Adrenal gland (tissue), 12 donors: ENCODE results near the gene ABCC2. TPM values are rescaled to one million over a fixed set of nuclear protein-coding genes. Genes with fewer than 3 reads are reported as not detected.
A peak's percentile ranks its signal among the peaks of the same experiment; 100 is the strongest.

Source experiments
- DNase-seq, 7 donors: peaks; one replicate each; pipeline ENCODE4 v3.0.0-alpha.2; 2019 to 2020
- H3K27ac ChIP-seq, 5 donors: fragments of 200-600 bp; sonication (generic) in 4 of 5; 1 replicate in 3 of 5; 2 replicates in 2 of 5; pipeline versions ENCODE4 v1.5.1 to v1.8.0; 2016 to 2020; ENCODE audit warnings: mild to moderate bottlenecking in 1 of 5
- H3K27me3 ChIP-seq: fragments of 200-600 bp; 2 replicates; pipeline ENCODE4 v1.8.0; 2021
- H3K36me3 ChIP-seq, 2 donors: fragments of 200-600 bp; replicated peaks in 1 of 2; 1 replicate in 1 of 2; 2 replicates in 1 of 2; pipeline versions ENCODE4 v1.5.1 to v1.8.0; 2018 to 2022
- H3K4me1 ChIP-seq, 2 donors: fragments of 200-600 bp; replicated peaks in 1 of 2; 1 replicate in 1 of 2; 2 replicates in 1 of 2; pipeline versions ENCODE4 v1.5.1 to v1.8.0; 2018 to 2021
- H3K4me3 ChIP-seq, 4 donors: fragments of 200-600 bp; sonication (generic) in 3 of 4; one replicate each; pipeline ENCODE4 v1.5.1; 2016 to 2018
- H3K9me3 ChIP-seq, 3 donors: fragments of 200-600 bp; sonication (generic) in 1 of 3; replicated peaks in 1 of 3; 1 replicate in 2 of 3; 2 replicates in 1 of 3; pipeline versions ENCODE4 v1.5.1 to v1.8.0; 2016 to 2021
- CTCF ChIP-seq, 6 experiments: fragments of 450-650 bp in 4 of 6; fragments of 200-600 bp in 2 of 6; sonication (generic) in 1 of 6; IDR thresholded peaks; 1 replicate in 5 of 6; 2 replicates in 1 of 6; pipeline versions ENCODE4 v1.5.1 to v1.8.0; 2016 to 2021; ENCODE audit warnings: antibody characterized with exemption in 6 of 6, mild to moderate bottlenecking in 2 of 6, moderate library complexity in 1 of 6
- POLR2A ChIP-seq, 2 donors: fragments of 450-650 bp; IDR thresholded peaks; one replicate each; pipeline ENCODE4 v1.6.1; 2017; ENCODE audit warnings: antibody characterized with exemption in 2 of 2, mild to moderate bottlenecking in 2 of 2, moderate library complexity in 1 of 2
- WGBS, 4 donors: extraction: QIAGEN DNeasy Blood & Tissue Kit in 2 of 4; methylation state at CpG; one replicate each; pipeline versions ENCODE4 v1.1.5 to v1.1.7; 2013 to 2017; 5-methylcytosine and 5-hydroxymethylcytosine counted together
- intact Hi-C, 2 donors: fragments of 100-400 bp; cut with DNase I; formaldehyde crosslinking; loops; one replicate each; pipeline versions ENCODE4 v1.14.1 to v1.15.0; 2022 to 2023
- polyA plus RNA-seq, 3 donors: library from polyadenylated mRNA; stranded (reverse); fragments of 200-250 nt in 2 of 3; fragments of 350-450 nt in 1 of 3; fragmentation: Illumina TruSeq in 1 of 3; extraction: RNeasy Lipid Tissue Mini Kit (QIAGEN cat#74804) in 1 of 3; gene quantifications; one replicate each; pipeline ENCODE4 v1.2.3, GENCODE V29; 2013 to 2014
- total RNA-seq, 9 donors: library from RNA; depleted of rRNA in 4 of 9; stranded (reverse); fragments of >200 nt in 4 of 9; fragments of 120-200 nt in 1 of 9; fragmentation: NEBNext Ultra II Directional in 1 of 9; extraction: Animal tissue kit (Norgen Biotek cat#: 25700) in 1 of 9; gene quantifications; one replicate each; pipeline versions ENCODE4 v1.1.0 to v1.2.4, GENCODE V29; 2013 to 2023
- donor health status: healthy with polysubstance abuse.
- donor health status: Bipolar disorder and iron deficiency.
- donor health status: DM: yes; HTN: yes; CAD: no.
- donor health status: DM: no; HTN: no; CAD: no.
- donor health status: DM: no; HTN: no; CAD: no.
- donor health status: DM: yes; HTN: yes; CAD: no.

The ABCC2 gene
- total and polyA plus RNA-seq, 12 donors = 0.55 to 2.1 (median 0.81) TPM

GRCh38 chr10:99854860-99855259 is 72.4 kb downstream of the ABCC2 start:
- TF ChIP-seq POLR2A (IDR thresholded peaks at IDR 0.05) (no peak), CTCF (IDR thresholded peaks at IDR 0.05) (peak in 4 of 6 experiments; percentile 23 to 40 (median 39))
- DNase-seq = peak in 2 of 7 donors; percentile 16 to 59
- no peak overlapping the region for H3K4me3 ChIP-seq

GRCh38 chr10:99855479-99856071 is 73.1 kb downstream of the ABCC2 start:
- WGBS, 4 donors = 82 to 90% (median 89%) methylated on average over 8 of the region's 8 CpGs
- Histone ChIP-seq H3K4me1 (no peaks in the 10 kb centered on the region), H3K27ac (no peak overlapping the region), H3K36me3 (no peaks in the 10 kb centered on the region), H3K4me3 (no peak overlapping the region), H3K9me3 (no peaks in the 10 kb centered on the region), H3K27me3 (no peaks in the 10 kb centered on the region)
- intact Hi-C loops = no loop called here
- DNase-seq = no peak
- TF ChIP-seq POLR2A (IDR thresholded peaks at IDR 0.05) (no peak), CTCF (IDR thresholded peaks at IDR 0.05) (no peak)

More at GRCh38 chr10:99854860-99855259, 72.4 kb downstream of the ABCC2 start:
- H3K36me3 ChIP-seq = no peaks in the 10 kb centered on the region
- no peaks in the 10 kb centered on the region for H3K9me3 ChIP-seq
- intact Hi-C loops = loop anchor here in 1 of 2 donors (5.0 kb wide), 1 partner anchor 192 kb away; no protein-coding TSS in a partner anchor
- WGBS, 4 donors = 38 to 57% (median 53%) methylated on average over 6 of the region's 6 CpGs
- H3K27ac ChIP-seq = no peak overlapping the region
- H3K4me1 ChIP-seq = no peaks in the 10 kb centered on the region
- H3K27me3 ChIP-seq = no peaks in the 10 kb centered on the region

- intact Hi-C loops = no loop called here
- H3K4me3 ChIP-seq = no peak overlapping the region
- H3K27ac ChIP-seq = no peak overlapping the region
- WGBS, 4 donors = 76 to 91% (median 82%) methylated on average over 8 of the region's 8 CpGs
- H3K36me3 ChIP-seq = no peaks in the 10 kb centered on the region
- TF ChIP-seq CTCF (IDR thresholded peaks at IDR 0.05) (no peak), POLR2A (IDR thresholded peaks at IDR 0.05) (no peak)
- H3K9me3 ChIP-seq = no peaks in the 10 kb centered on the region
- no peaks in the 10 kb centered on the region for H3K4me1 ChIP-seq
- no peak for DNase-seq
- H3K27me3 ChIP-seq = no peaks in the 10 kb centered on the region
Observed at GRCh38 chr10:99858849-99859248, 76.4 kb downstream of the ABCC2 start.

GRCh38 chr10:99859585-99859984 is 77.1 kb downstream of the ABCC2 start:
- no peaks in the 10 kb centered on the region for H3K9me3 ChIP-seq
- H3K36me3 ChIP-seq = no peaks in the 10 kb centered on the region
- H3K27me3 ChIP-seq = no peaks in the 10 kb centered on the region
- H3K27ac ChIP-seq = no peak overlapping the region
- DNase-seq = no peak
- H3K4me3 ChIP-seq = no peak overlapping the region
- H3K4me1 ChIP-seq = no peaks in the 10 kb centered on the region
- 38 to 48% (median 44%) methylated on average over 3 to 5 of the region's 5 CpGs for WGBS, 4 donors
- intact Hi-C loops = no loop called here
- no peak for TF ChIP-seq POLR2A (IDR thresholded peaks at IDR 0.05)
- TF ChIP-seq CTCF (IDR thresholded peaks at IDR 0.05) = no peak
